Heart right ventricle (tissue), 16 donors: ENCODE results near the gene ADCY2. TPM values are rescaled to one million over a fixed set of nuclear protein-coding genes. Genes with fewer than 3 reads are reported as not detected.

Experiments used
- ATAC-seq, 8 donors: fragments of 200-7000 bp; cut with Tn5 transposase; one replicate each; pipeline ENCODE4 v1.9.1; 2020; ENCODE audit warnings: mild to moderate bottlenecking in 8 of 8, moderate library complexity in 8 of 8, moderate number of reproducible peaks in 1 of 8
- DNase-seq, 2 donors: peaks; one replicate each; pipeline ENCODE4 v3.0.0-alpha.2; 2020
- H3K27ac ChIP-seq, 10 donors: fragments of 200-600 bp; sonication (generic) in 2 of 10; one replicate each; pipeline versions ENCODE4 v1.5.0 to v1.8.0; 2020 to 2022; ENCODE audit warnings: mild to moderate bottlenecking in 3 of 10
- H3K27me3 ChIP-seq, 7 donors: fragments of 200-600 bp; one replicate each; pipeline ENCODE4 v1.8.0; 2021 to 2022; ENCODE audit warnings: mild to moderate bottlenecking in 2 of 7
- H3K36me3 ChIP-seq, 9 donors: fragments of 200-600 bp; sonication (generic) in 1 of 9; one replicate each; pipeline versions ENCODE4 v1.5.0 to v1.8.0; 2020 to 2022; ENCODE audit warnings: mild to moderate bottlenecking in 2 of 9
- H3K4me1 ChIP-seq, 9 donors: fragments of 200-600 bp; sonication (generic) in 1 of 9; one replicate each; pipeline versions ENCODE4 v1.5.0 to v1.8.0; 2020 to 2022; ENCODE audit warnings: mild to moderate bottlenecking in 4 of 9
- H3K4me3 ChIP-seq, 10 donors: fragments of 200-600 bp; sonication (generic) in 2 of 10; one replicate each; pipeline versions ENCODE4 v1.5.0 to v1.8.0; 2020 to 2022; ENCODE audit warnings: mild to moderate bottlenecking in 7 of 10, moderate library complexity in 2 of 10
- H3K9me3 ChIP-seq, 11 donors: fragments of 200-600 bp in 10 of 11; sonication (generic) in 2 of 11; one replicate each; pipeline versions ENCODE4 v1.5.0 to v1.8.0; 2013 to 2022; ENCODE audit warnings: mild to moderate bottlenecking in 2 of 11, control low read depth in 1 of 11, moderate library complexity in 1 of 11
- CTCF ChIP-seq, 9 donors: fragments of 200-600 bp; sonication (generic) in 2 of 9; IDR thresholded peaks; one replicate each; pipeline versions ENCODE4 v1.5.0 to v1.8.0; 2021 to 2022; ENCODE audit warnings: antibody characterized with exemption in 9 of 9, mild to moderate bottlenecking in 5 of 9, moderate library complexity in 1 of 9
- WGBS, 2 donors: extraction: QIAGEN DNeasy Blood & Tissue Kit; methylation state at CpG; one replicate each; pipeline ENCODE4 v1.1.7; 2013; ENCODE audit warnings: inconsistent platforms in 1 of 2; 5-methylcytosine and 5-hydroxymethylcytosine counted together
- intact Hi-C, 10 donors: fragments of 100-400 bp; cut with DNase I; formaldehyde crosslinking; loops; one replicate each; pipeline versions ENCODE4 v1.11.1 to v1.14.2; 2022
- polyA plus RNA-seq, 2 donors: library from polyadenylated mRNA; stranded (reverse); fragments of 200-250 nt; gene quantifications; one replicate each; pipeline ENCODE4 v1.2.3, GENCODE V29; 2013
- total RNA-seq, 10 donors: library from RNA; stranded (reverse); fragmentation: NEBNext Ultra II Directional in 3 of 10; extraction: Animal tissue kit (Norgen Biotek cat#: 25700) in 3 of 10; gene quantifications; one replicate each; pipeline versions ENCODE4 v1.2.1 to v1.2.4, GENCODE V29; 2021 to 2023
- donor health status: Arrhythmogenic right ventricular cardiomyopathy.
- donor health status: ischemic (EF 13 %, LVEDD 7.1; RV severe dilation, severe dysfunction).
- donor health status: healthy with polysubstance abuse.
- donor health status: DM: no; HTN: yes; CAD: no.
- donor health status: DM: no; HTN: no; CAD: no.
- donor health status: ischemic (EF 25% LVEDD 6.9; RV normal size, moderate dysfunction).
- donor health status: ischemic (EF 25% LVEDD 5.7; RV mildly dilated, moderate dysfunction).
- donor health status: healthy.
- donor health status: DM: yes; HTN: yes; CAD: no.
- donor health status: Ischemic cardiomyopathy.
- donor health status: ischemic (EF 35%, LVEDD 5.7; RV mildly dilated, moderate dysfunction).
- donor health status: nonischemic (EF 11% LVEDD 7.7; RV severe dilation, severe dysfunction).
- donor health status: DM: yes; HTN: yes; CAD: no.
- donor health status: PGD.
- donor health status: ischemic (EF 29% LVEDD 5.4; RV normal size, mild dysfunction).
- donor health status: nonischemic (EF 23%, LVEDD 6.1; RV moderate dilation, normal function).

The ADCY2 gene
- total and polyA plus RNA-seq, 12 donors: 0.04 to 0.90 (median 0.17) TPM

DNA sequence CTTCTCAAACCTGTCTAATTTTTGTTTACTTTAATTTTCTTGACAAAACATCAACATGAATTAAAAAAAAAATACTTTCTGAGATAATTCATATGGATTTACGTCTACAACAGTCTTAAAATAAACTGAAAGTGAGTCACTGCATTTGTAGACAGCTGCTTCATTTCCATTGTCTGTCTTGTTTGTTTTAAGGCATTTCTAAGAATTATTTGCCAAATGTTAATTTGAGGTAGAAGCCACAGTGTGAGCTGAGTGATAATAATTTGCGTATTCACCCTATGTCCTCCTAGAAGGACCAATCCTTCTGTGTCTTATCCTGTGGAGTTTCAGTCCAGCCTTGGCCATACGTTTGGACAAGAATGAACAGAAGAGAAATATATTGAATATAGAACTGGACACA lies 280.5 kb downstream of the ADCY2 start:
- no peak overlapping the region for H3K27ac ChIP-seq
- 54 to 62% methylated on average over 3 of the region's 3 CpGs for WGBS, 2 donors

DNA sequence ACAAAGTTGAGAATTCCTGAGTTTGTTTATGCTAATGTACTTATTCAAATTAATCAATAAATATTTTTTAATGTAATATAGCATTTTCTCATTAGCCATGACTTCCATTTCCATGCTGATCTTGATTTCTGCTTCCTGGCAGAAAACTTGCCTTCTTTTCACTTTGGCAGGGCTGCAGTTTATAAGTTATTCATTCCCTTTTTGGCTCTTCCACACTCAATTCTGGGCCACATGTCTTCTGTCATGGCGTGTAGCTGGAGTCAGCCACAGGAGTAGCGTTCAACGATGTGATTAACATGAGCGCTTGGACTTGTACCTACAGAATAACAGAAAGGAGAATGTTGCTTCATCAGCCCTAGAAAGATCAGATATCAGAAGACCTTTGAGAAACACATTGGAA lies 282.1 kb downstream of the ADCY2 start:
- H3K4me3 ChIP-seq: no peak overlapping the region
- WGBS, 2 donors: 70 to 86% methylated on average over 4 of the region's 4 CpGs
- no peak overlapping the region for H3K27ac ChIP-seq
- TF ChIP-seq CTCF (IDR thresholded peaks at IDR 0.05): no peak
- no peaks in the 10 kb centered on the region for H3K4me1 ChIP-seq
- ATAC-seq (no peak), DNase-seq (no peak)
- intact Hi-C loops: no loop called here
- H3K27me3 ChIP-seq: peaks cover 0 to 4% (median 0%) of the 10 kb centered on the region in 7 donors
- H3K9me3 ChIP-seq: no peaks in the 10 kb centered on the region
- no peaks in the 10 kb centered on the region for H3K36me3 ChIP-seq

More for the DNA sequence above, 280.5 kb downstream of the ADCY2 start:
- intact Hi-C loops: no loop called here
- TF ChIP-seq CTCF (IDR thresholded peaks at IDR 0.05): no peak
- peaks cover 0 to 4% (median 0%) of the 10 kb centered on the region in 7 donors for H3K27me3 ChIP-seq
- H3K4me3 ChIP-seq: no peak overlapping the region
- ATAC-seq (no peak), DNase-seq (no peak)
- H3K4me1 ChIP-seq: no peaks in the 10 kb centered on the region
- no peaks in the 10 kb centered on the region for H3K9me3 ChIP-seq
- no peaks in the 10 kb centered on the region for H3K36me3 ChIP-seq

GRCh38 chr5:7679663-7680062 lies 283.7 kb downstream of the ADCY2 start:
- Histone ChIP-seq H3K4me1 (no peaks in the 10 kb centered on the region), H3K36me3 (no peaks in the 10 kb centered on the region), H3K27ac (no peak overlapping the region), H3K27me3 (peaks cover 0 to 12% (median 0%) of the 10 kb centered on the region in 7 donors), H3K4me3 (no peak overlapping the region), H3K9me3 (no peaks in the 10 kb centered on the region)
- WGBS, 2 donors: 72 to 76% methylated on average over 4 of the region's 4 CpGs
- ATAC-seq (no peak), DNase-seq (no peak)
- intact Hi-C loops: no loop called here
- TF ChIP-seq CTCF (IDR thresholded peaks at IDR 0.05): no peak

GRCh38 chr5:7680260-7680659 lies 284.3 kb downstream of the ADCY2 start:
- no peaks in the 10 kb centered on the region for H3K9me3 ChIP-seq
- H3K27ac ChIP-seq: no peak overlapping the region
- intact Hi-C loops: no loop called here
- H3K4me3 ChIP-seq: no peak overlapping the region
- peaks cover 0 to 16% (median 0%) of the 10 kb centered on the region in 7 donors for H3K27me3 ChIP-seq
- no peak for TF ChIP-seq CTCF (IDR thresholded peaks at IDR 0.05)
- WGBS, 2 donors: 69 to 70% methylated on average over 4 of the region's 4 CpGs
- ATAC-seq (no peak), DNase-seq (no peak)
- no peaks in the 10 kb centered on the region for H3K36me3 ChIP-seq
- H3K4me1 ChIP-seq: no peaks in the 10 kb centered on the region
